ENCODE data around the gene FAM53B. TPM values are rescaled to one million over a fixed set of nuclear protein-coding genes. Genes with fewer than 3 reads are reported as not detected.

The FAM53B gene
- total and polyA plus RNA-seq, 8 donors = 5.7 to 46.9 (median 11.4) TPM

DNA sequence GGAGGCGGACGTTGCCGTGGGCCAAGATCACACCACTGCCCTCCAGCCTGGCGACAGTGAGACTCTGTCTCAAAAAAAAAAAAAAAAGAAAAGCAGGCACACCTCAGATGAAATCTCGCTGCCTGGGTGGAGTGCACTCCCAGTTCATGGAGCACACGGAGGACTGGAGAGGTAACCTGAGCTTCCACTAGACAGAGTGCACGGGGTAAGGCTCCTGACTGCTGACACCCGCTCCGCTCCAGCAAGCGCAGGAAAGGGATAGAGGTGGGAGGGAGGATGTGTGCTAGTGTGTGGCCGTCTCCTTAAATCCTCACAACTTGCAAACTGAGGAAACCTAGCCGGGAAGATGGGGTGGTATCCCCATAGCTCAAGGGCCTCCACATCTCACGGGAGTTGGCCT lies 50.8 kb downstream of the FAM53B start:
- no peak for DNase-seq
- intact Hi-C loops (cut with DNase I; ENCODE audit: low total_unique reads) = no loop called here
- Histone ChIP-seq H3K9me3 (no peaks in the 10 kb centered on the region), H3K36me3 (peaks cover 9 to 73% (median 50%) of the 10 kb centered on the region in 4 donors), H3K4me1 (peaks cover 15 to 40% (median 23%) of the 10 kb centered on the region in 4 donors), H3K27ac (peak overlapping the region in 1 of 5 donors; percentile 62), H3K27me3 (no peaks in the 10 kb centered on the region), H3K4me3 (no peak overlapping the region)
- TF ChIP-seq POLR2A (IDR thresholded peaks at IDR 0.05) (no peak), POLR2AphosphoS5 (IDR thresholded peaks at IDR 0.05) (no peak), CTCF (IDR thresholded peaks at IDR 0.05) (no peak), EP300 (IDR thresholded peaks at IDR 0.05) (no peak)
- WGBS, 5 donors = 82 to 85% (median 83%) methylated on average over 13 of the region's 13 CpGs

- H3K36me3 ChIP-seq = peaks cover 9 to 65% (median 46%) of the 10 kb centered on the region in 4 donors
- no peak overlapping the region for H3K4me3 ChIP-seq
- H3K27ac ChIP-seq = peak overlapping the region in 2 of 5 donors; percentile 14 to 36
- intact Hi-C loops (cut with DNase I; ENCODE audit: low total_unique reads) = no loop called here
- no peak for TF ChIP-seq POLR2A (IDR thresholded peaks at IDR 0.05)
- TF ChIP-seq CTCF (IDR thresholded peaks at IDR 0.05) = no peak
- TF ChIP-seq POLR2AphosphoS5 (IDR thresholded peaks at IDR 0.05) = no peak
- no peak for TF ChIP-seq EP300 (IDR thresholded peaks at IDR 0.05)
- no peaks in the 10 kb centered on the region for H3K27me3 ChIP-seq
- H3K9me3 ChIP-seq = no peaks in the 10 kb centered on the region
- peaks cover 14 to 39% (median 25%) of the 10 kb centered on the region in 4 donors for H3K4me1 ChIP-seq
- WGBS, 5 donors = 89 to 97% (median 91%) methylated on average over 8 of the region's 8 CpGs
- no peak for DNase-seq
Observed at GRCh38 chr10:124692100-124692446, 52.1 kb downstream of the FAM53B start.

GRCh38 chr10:124691421-124692099 lies 52.6 kb downstream of the FAM53B start:
- Histone ChIP-seq H3K4me3 (no peak overlapping the region), H3K36me3 (peaks cover 9 to 62% (median 45%) of the 10 kb centered on the region in 4 donors), H3K4me1 (peaks cover 15 to 39% (median 29%) of the 10 kb centered on the region in 4 donors), H3K27ac (peak overlapping the region in 2 of 5 donors; percentile 14 to 36), H3K27me3 (no peaks in the 10 kb centered on the region), H3K9me3 (no peaks in the 10 kb centered on the region)
- TF ChIP-seq EP300 (IDR thresholded peaks at IDR 0.05) (no peak), CTCF (IDR thresholded peaks at IDR 0.05) (no peak), POLR2AphosphoS5 (IDR thresholded peaks at IDR 0.05) (no peak), POLR2A (IDR thresholded peaks at IDR 0.05) (no peak)
- 87 to 93% (median 92%) methylated on average over 11 of the region's 11 CpGs for WGBS, 5 donors
- intact Hi-C loops (cut with DNase I; ENCODE audit: low total_unique reads) = no loop called here
- no peak for DNase-seq

GRCh38 chr10:124691002-124691401 lies 53.2 kb downstream of the FAM53B start:
- H3K4me3 ChIP-seq = no peak overlapping the region
- TF ChIP-seq CTCF (IDR thresholded peaks at IDR 0.05) = no peak
- TF ChIP-seq POLR2A (IDR thresholded peaks at IDR 0.05) = no peak
- no peak for TF ChIP-seq POLR2AphosphoS5 (IDR thresholded peaks at IDR 0.05)
- TF ChIP-seq EP300 (IDR thresholded peaks at IDR 0.05) = no peak
- no peak for DNase-seq
- WGBS, 5 donors = 91 to 98% (median 96%) methylated on average over 5 of the region's 5 CpGs
- intact Hi-C loops (cut with DNase I; ENCODE audit: low total_unique reads) = no loop called here
- peaks cover 9 to 59% (median 43%) of the 10 kb centered on the region in 4 donors for H3K36me3 ChIP-seq
- no peaks in the 10 kb centered on the region for H3K9me3 ChIP-seq
- H3K4me1 ChIP-seq = peaks cover 21 to 43% (median 34%) of the 10 kb centered on the region in 4 donors
- H3K27ac ChIP-seq = no peak overlapping the region
- no peaks in the 10 kb centered on the region for H3K27me3 ChIP-seq
